HepG2 (cell line): ENCODE data around the gene DYNC2H1. TPM values are rescaled to one million over a fixed set of nuclear protein-coding genes. Genes with fewer than 3 reads are reported as not detected.

Experiments
- ATAC-seq: fragments of 200-7000 bp; cut with Tn5 transposase; 3 replicates; pipeline ENCODE4 v1.9.1; 2020; ENCODE audit warnings: mild to moderate bottlenecking, moderate library complexity
- Bru-seq: library from RNA; stranded (reverse); fragments of 400-500 nt; gene quantifications from one replicate; lab custom pipeline; 2021; lab: Mats Ljungman, UMichigan
- BruChase-seq, 2 experiments: library from RNA; stranded (reverse); fragments of 400-500 nt; gene quantifications; one replicate each; lab custom pipeline; 2021; lab: Mats Ljungman, UMichigan
- BruUV-seq: library from RNA; stranded (reverse); fragments of 400-500 nt; replicated peaks from 2 replicates; lab custom pipeline; 2021; lab: Mats Ljungman, UMichigan
- CTCF ChIA-PET: fragments of 300-600 bp; formaldehyde crosslinking; extraction: SDS; loops from one replicate; lab custom pipeline; 2021; ENCODE audit warnings: low total read pairs, inconsistent platforms, low intra/inter-chr PET ratio; lab: Yijun Ruan, JAX
- POLR2A ChIA-PET: fragments of 350-600 bp; sonication (Branson Sonifier 250); formaldehyde crosslinking; loops from one replicate; lab custom pipeline; 2020; ENCODE audit warnings: antibody characterized with exemption, inconsistent platforms; lab: Yijun Ruan, JAX
- DNase-seq: peaks from one replicate; pipeline ENCODE4 v3.0.0-alpha.2; 2015; ENCODE audit warnings: low spot score
- FAIRE-seq: peaks from 3 replicates; lab custom pipeline; 2011; peaks lifted over from hg19 to GRCh38; lab: Jason Lieb, UNC
- H2AFZ ChIP-seq: one replicate; pipeline ENCODE4 v1.6.1; 2011; ENCODE audit warnings: low read length, inconsistent platforms
- H3K27ac ChIP-seq: fragments of 300-600 bp; 3 replicates; pipeline ENCODE4 v1.8.0; 2011; ENCODE audit warnings: mixed run types, mild to moderate bottlenecking, mixed read lengths, low read length, inconsistent platforms; ENCODE audit not compliant: insufficient read depth; ENCODE audit errors: extremely low read length
- H3K27me3 ChIP-seq, 2 experiments: fragments of 200-600 bp in 1 of 2; 2 replicates in 1 of 2; 3 replicates in 1 of 2; pipeline versions ENCODE4 v1.6.0 to v1.8.0; 2011; ENCODE audit warnings: low read length in 2 of 2, mild to moderate bottlenecking in 2 of 2, moderate library complexity in 2 of 2, inconsistent platforms in 1 of 2; ENCODE audit not compliant: insufficient read depth in 2 of 2, control insufficient read depth in 1 of 2
- H3K36me3 ChIP-seq, 2 experiments: fragments of 200-600 bp in 1 of 2; replicated peaks in 1 of 2; 2 replicates in 1 of 2; 3 replicates in 1 of 2; pipeline versions ENCODE4 v1.5.1 to v1.8.0; 2011; ENCODE audit warnings: low read length in 2 of 2, inconsistent platforms in 1 of 2; ENCODE audit not compliant: insufficient read depth in 2 of 2, control insufficient read depth in 1 of 2
- H3K4me1 ChIP-seq: 2 replicates; pipeline ENCODE4 v1.5.1; 2012; ENCODE audit warnings: low read length, inconsistent platforms; ENCODE audit not compliant: insufficient read depth
- H3K4me2 ChIP-seq: 2 replicates; pipeline ENCODE4 v1.6.0; 2011; ENCODE audit warnings: low read depth, low read length, inconsistent platforms
- H3K4me3 ChIP-seq, 3 experiments: fragments of 200-600 bp in 1 of 3; sonication (generic), shearing (Covaris generic) in 1 of 3; replicated peaks in 1 of 3; 2 replicates each; pipeline ENCODE4 v1.5.1; 2011 to 2016; ENCODE audit warnings: low read length in 3 of 3, inconsistent platforms in 2 of 3, low read depth in 2 of 3, mild to moderate bottlenecking in 2 of 3, control low read depth in 1 of 3, mixed read lengths in 1 of 3; ENCODE audit not compliant: insufficient read depth in 1 of 3
- H3K79me2 ChIP-seq: one replicate; pipeline ENCODE4 v1.6.1; 2011; ENCODE audit warnings: low read length, inconsistent platforms; ENCODE audit not compliant: insufficient read depth
- H3K9ac ChIP-seq: 2 replicates; pipeline ENCODE4 v1.6.0; 2011; ENCODE audit warnings: mild to moderate bottlenecking, low read depth, low read length, inconsistent platforms; ENCODE audit not compliant: insufficient read depth
- H3K9me3 ChIP-seq: 2 replicates; pipeline ENCODE4 v1.5.1; 2012; ENCODE audit warnings: mild to moderate bottlenecking, low read length
- H4K20me1 ChIP-seq: 2 replicates; pipeline ENCODE4 v1.6.0; 2011; ENCODE audit warnings: inconsistent platforms, mild to moderate bottlenecking, low read length, moderate library complexity; ENCODE audit not compliant: insufficient read depth
- CBX2 ChIP-seq, 2 experiments: fragments of 200-600 bp in 1 of 2; sonication (generic); formaldehyde crosslinking in 1 of 2; IDR thresholded peaks; 2 replicates each; pipeline versions ENCODE4 v1.7.0 to v1.8.1; 2018 to 2022; ENCODE audit warnings: low read depth in 2 of 2, low read length in 1 of 2, mild to moderate bottlenecking in 1 of 2, missing genetic modification reagents in 1 of 2
- CEBPB ChIP-seq: IDR thresholded peaks from 2 replicates; pipeline ENCODE4 v1.6.1; 2011; ENCODE audit warnings: low read depth, low read length, improper control_type of control experiment, borderline replicate concordance
- FIP1L1 ChIP-seq: fragments of 200-400 bp; formaldehyde crosslinking; IDR thresholded peaks from 2 replicates; pipeline ENCODE4 v1.6.1; 2018; ENCODE audit warnings: low read depth, mild to moderate bottlenecking, low read length, moderate library complexity, borderline replicate concordance; ENCODE audit not compliant: insufficient read depth
- HCFC1 ChIP-seq: fragments of 150-350 bp; IDR thresholded peaks from 2 replicates; pipeline ENCODE4 v1.6.1; 2014; ENCODE audit warnings: low read depth, low read length
- KLF12 ChIP-seq: sonication (generic); formaldehyde crosslinking; IDR thresholded peaks from 2 replicates; pipeline ENCODE4 v1.4.0; 2020; ENCODE audit warnings: missing genetic modification reagents, borderline replicate concordance
- MED8 ChIP-seq: sonication (generic); formaldehyde crosslinking; IDR thresholded peaks from 2 replicates; pipeline ENCODE4 v1.8.1; 2023; ENCODE audit warnings: mild to moderate bottlenecking, missing genetic modification reagents; ENCODE audit not compliant: insufficient replicate concordance
- NKX3-1 ChIP-seq: sonication (generic); formaldehyde crosslinking; IDR thresholded peaks from 2 replicates; pipeline ENCODE4 v1.5.0; 2020; ENCODE audit warnings: missing genetic modification reagents
- RBM22 ChIP-seq: fragments of 200-400 bp; formaldehyde crosslinking; optimal IDR thresholded peaks from 2 replicates; pipeline ENCODE3; 2017; ENCODE audit warnings: mild to moderate bottlenecking, low read length, moderate library complexity
- SRSF1 ChIP-seq: fragments of 200-400 bp; formaldehyde crosslinking; optimal IDR thresholded peaks from 2 replicates; pipeline ENCODE3; 2017; ENCODE audit warnings: mild to moderate bottlenecking, low read depth, low read length, moderate library complexity
- THAP7 ChIP-seq: sonication (generic); formaldehyde crosslinking; IDR thresholded peaks from 2 replicates; pipeline ENCODE4 v1.8.1; 2023; ENCODE audit warnings: mild to moderate bottlenecking, missing genetic modification reagents
- TP53 ChIP-seq: sonication (generic); formaldehyde crosslinking; conservative IDR thresholded peaks from 2 replicates; pipeline ENCODE4 v1.4.0; 2020; ENCODE audit warnings: missing genetic modification reagents
- ZNF263 ChIP-seq: sonication (generic); formaldehyde crosslinking; IDR thresholded peaks from 2 replicates; pipeline ENCODE4 v1.4.0; 2020; ENCODE audit warnings: missing genetic modification reagents
- WGBS: methylation state at CpG from one replicate; pipeline ENCODE4 v1.1.6; 2017; ENCODE audit warnings: low lambda C conversion rate; 5-methylcytosine and 5-hydroxymethylcytosine counted together
- in situ Hi-C: cut with HindIII; loops from 2 replicates; pipeline ENCODE4 v1.10.0; 2017; ENCODE audit warnings: low pct_unique_long_range_greater_than_20kb; ENCODE audit not compliant: extremely low pct_ligation_motif_present
- intact Hi-C: fragments of 100-400 bp; cut with micrococcal nuclease; formaldehyde crosslinking; loops from one replicate; pipeline ENCODE4 v1.10.0; 2022; ENCODE audit not compliant: unreplicated experiment
- long read RNA-seq, 2 experiments: library from RNA in 1 of 2; library from polyadenylated mRNA in 1 of 2; stranded (forward) in 1 of 2; unstranded in 1 of 2; transcript quantifications; one replicate each; pipeline ENCODE4 v2.0.0, GENCODE V29; 2019 to 2022
- polyA minus RNA-seq, 3 experiments: library from RNA; depleted of rRNA, polyadenylated mRNA; stranded (reverse); fragments of >200 nt; gene quantifications; 2 replicates each; pipeline ENCODE4 v1.2.3, GENCODE V29; 2011; ENCODE audit warnings: low replicate concordance in 1 of 3
- polyA plus RNA-seq, 8 experiments: library from polyadenylated mRNA; depleted of rRNA in 3 of 8; stranded (reverse) in 7 of 8; unstranded in 1 of 8; fragments of >200 nt; fragmentation: Illumina TruSeq in 4 of 8; extraction: Trizol in 4 of 8; gene quantifications; 2 replicates each; pipeline versions ENCODE4 v1.2.1 to v1.2.3, GENCODE V29; 2011 to 2016; ENCODE audit warnings: low read depth in 4 of 8, missing spikeins in 1 of 8, mixed read lengths in 1 of 8; ENCODE audit not compliant: insufficient read depth in 1 of 8
- total RNA-seq, 5 experiments: library from RNA; depleted of rRNA; stranded (reverse); fragments of >200 nt; fragmentation: Illumina TruSeq; extraction: Trizol; gene quantifications; 2 replicates each; pipeline ENCODE4 v1.2.3, GENCODE V29; 2016; ENCODE audit warnings: low read depth in 1 of 5

Gene DYNC2H1
- total RNA-seq (2016; rRNA removed; fragmentation: Illumina TruSeq; extraction: Trizol): 0.66 and 1.2 TPM in 2 replicates
- 0.26 and 0.91 TPM in 2 replicates for total RNA-seq (2016; cell fraction: cytosol; rRNA removed; fragmentation: Illumina TruSeq; extraction: Trizol; ENCODE audit: low read depth)
- 0.76 and 0.83 TPM in 2 replicates for total RNA-seq (2016; cell fraction: insoluble cytoplasmic fraction; rRNA removed; fragmentation: Illumina TruSeq; extraction: Trizol)
- total RNA-seq (2016; cell fraction: membrane; rRNA removed; fragmentation: Illumina TruSeq; extraction: Trizol): 0.40 and 0.41 TPM in 2 replicates
- total RNA-seq (2016; cell fraction: nucleus; rRNA removed; fragmentation: Illumina TruSeq; extraction: Trizol): 1.5 and 1.8 TPM in 2 replicates
- 0.49 and 0.69 TPM in 2 replicates for polyA plus RNA-seq (2011; rRNA removed)
- polyA plus RNA-seq (2011; cell fraction: cytosol; rRNA removed): 0.07 and 0.28 TPM in 2 replicates
- polyA plus RNA-seq (2011; cell fraction: nucleus; rRNA removed): 0.80 and 1.0 TPM in 2 replicates
- polyA plus RNA-seq (2012): 0.32 and 0.62 TPM in 2 replicates
- 0.09 TPM in 1 of 2 replicates, not detected in the other for polyA plus RNA-seq (2016; cell fraction: cytosol; fragmentation: Illumina TruSeq; extraction: Trizol; ENCODE audit: low read depth)
- polyA plus RNA-seq (2016; cell fraction: insoluble cytoplasmic fraction; fragmentation: Illumina TruSeq; extraction: Trizol; ENCODE audit: low read depth): 0.58 and 0.74 TPM in 2 replicates
- polyA plus RNA-seq (2016; cell fraction: membrane; fragmentation: Illumina TruSeq; extraction: Trizol; ENCODE audit: low read depth): 0.15 and 0.16 TPM in 2 replicates
- 0.94 and 0.96 TPM in 2 replicates for polyA plus RNA-seq (2016; cell fraction: nucleus; fragmentation: Illumina TruSeq; extraction: Trizol; ENCODE audit: insufficient read depth, low read depth)
- 0.10 and 4.5 TPM in 2 replicates for polyA minus RNA-seq (2011; rRNA and poly(A)+ RNA removed; ENCODE audit: low replicate concordance)
- polyA minus RNA-seq (2011; cell fraction: cytosol; rRNA and poly(A)+ RNA removed): 0.20 and 0.35 TPM in 2 replicates
- polyA minus RNA-seq (2011; cell fraction: nucleus; rRNA and poly(A)+ RNA removed): 2.4 and 2.5 TPM in 2 replicates
- percentile 20 among the genes with signal in this experiment for Bru-seq, nascent RNA
- BruChase-seq, experiment 1, labeled RNA remaining after a 6-hour chase: percentile 20 among the genes with signal in this experiment
- BruChase-seq, experiment 2, labeled RNA remaining after a 2-hour chase: percentile 19 among the genes with signal in this experiment
- long read RNA-seq, experiment 1, partial matches to known transcripts: 1 of 1 reads
- long read RNA-seq, experiment 1, other reads (novel, unspliced or antisense): 0 of 1 reads
- long read RNA-seq, experiment 2: 0 reads

DNA sequence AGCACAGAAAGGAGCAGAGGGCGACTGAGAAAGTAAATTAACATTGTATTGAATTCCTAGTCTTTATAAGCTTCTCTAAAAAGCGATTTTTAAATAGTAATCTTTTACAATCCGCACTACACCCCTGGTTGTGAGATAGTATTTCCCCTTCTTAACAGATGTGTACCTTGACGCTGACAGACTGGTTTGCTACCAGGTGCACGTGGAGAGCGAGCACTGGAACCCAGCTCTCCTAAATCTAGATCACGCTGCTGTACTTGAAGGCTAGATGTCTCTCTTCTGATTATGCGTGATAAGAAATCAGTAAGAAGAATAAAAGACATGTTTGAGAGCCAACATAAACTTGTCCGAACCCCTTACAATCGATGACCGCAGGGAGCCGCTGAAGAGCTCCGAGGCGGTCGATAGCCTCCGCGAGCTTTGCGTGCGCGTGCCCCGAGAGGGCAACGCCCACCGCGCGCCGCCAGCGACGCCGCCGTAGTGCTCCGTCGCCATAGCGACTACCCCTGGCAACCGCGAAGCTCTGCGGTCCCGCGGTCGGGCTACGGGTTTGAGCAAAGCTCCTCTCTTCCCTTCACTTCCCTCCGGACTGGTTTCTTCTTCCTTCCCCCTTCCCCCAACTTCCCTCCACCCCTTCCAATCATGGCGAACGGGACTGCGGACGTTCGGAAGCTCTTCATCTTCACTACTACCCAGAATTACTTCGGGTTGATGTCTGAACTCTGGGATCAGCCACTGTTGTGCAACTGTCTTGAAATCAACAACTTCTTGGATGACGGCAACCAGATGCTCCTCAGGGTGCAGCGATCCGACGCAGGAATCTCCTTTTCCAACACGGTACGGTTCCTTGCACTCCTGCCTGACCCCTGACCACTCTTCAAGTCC lies at the start of gene DYNC2H1:
TSS of gene DYNC2H1 (plus strand) at position 494 of the 885 bp plus-strand sequence. CDS start at position 643, 149 bp downstream.
- peak within 1 kb of the TSS; percentile 100 for H2AFZ ChIP-seq
- H4K20me1 ChIP-seq: no peaks in the 10 kb centered on the region
- no peak within 1 kb of the TSS for H3K27ac ChIP-seq
- peak within 1 kb of the TSS; percentile 64 to 70 (median 67) for H3K4me3 ChIP-seq
- H3K79me2 ChIP-seq: no peaks in the 10 kb centered on the region
- CTCF ChIA-PET: no interaction called here
- peaks cover 16% of the 10 kb centered on the region for H3K4me1 ChIP-seq
- WGBS: 11% methylated on average over 27 of the region's 53 CpGs
- no peaks in the 10 kb centered on the region for H3K9me3 ChIP-seq
- no TSS peak for BruUV-seq
- no peaks in the 10 kb centered on the region; a peak in 2 of 5 replicates for H3K27me3 ChIP-seq
- H3K4me2 ChIP-seq: peak within 1 kb of the TSS; percentile 98
- DNase-seq (peak; percentile 67), ATAC-seq (peak; percentile 99), FAIRE-seq (peak; percentile 66)
- in situ Hi-C loops: no loop called here
- POLR2A ChIA-PET: interaction anchor here (3.0 kb wide), 1 partner anchor 18 kb away, joined by 49 read pairs; the partner anchor contains the start of gene DCUN1D5
- H3K9ac ChIP-seq: peak within 1 kb of the TSS; percentile 48
- H3K36me3 ChIP-seq: no peaks in the 10 kb centered on the region
- intact Hi-C loops: loop anchor here (1.0 to 5.0 kb wide), 2 partner anchors 17 to 493 kb away; partner anchors contain the start of gene DCUN1D5
- TF ChIP-seq NKX3-1 (CRISPR knock-in tag) (no peak), THAP7 (CRISPR knock-in tag) (no peak), TP53 (no peak), CBX2 (IDR thresholded peaks at IDR 0.05; ENCODE audit: low read depth, low read length) (no peak), CBX2 (CRISPR knock-in tag; IDR thresholded peaks at IDR 0.05; ENCODE audit: low read depth) (no peak), ZNF263 (CRISPR knock-in tag) (no peak), KLF12 (peak; percentile 98), MED8 (CRISPR knock-in tag) (no peak), FIP1L1 (no peak), HCFC1 (no peak), SRSF1 (no peak), RBM22 (peak; percentile 99), CEBPB (peak; percentile 34; the same call in 1 of the 2 replicates)
